NCI-H1092 treated with DMSO at 0.1 percent for 48 hours (cell line): ENCODE results near the gene GPR63.
A peak's percentile ranks its signal among the peaks of the same experiment; 100 is the strongest.

Experiments used
- DNase-seq: peaks from one replicate; lab custom pipeline; 2025; lab: John Stamatoyannopoulos, UW

The GPR63 gene, protein sequence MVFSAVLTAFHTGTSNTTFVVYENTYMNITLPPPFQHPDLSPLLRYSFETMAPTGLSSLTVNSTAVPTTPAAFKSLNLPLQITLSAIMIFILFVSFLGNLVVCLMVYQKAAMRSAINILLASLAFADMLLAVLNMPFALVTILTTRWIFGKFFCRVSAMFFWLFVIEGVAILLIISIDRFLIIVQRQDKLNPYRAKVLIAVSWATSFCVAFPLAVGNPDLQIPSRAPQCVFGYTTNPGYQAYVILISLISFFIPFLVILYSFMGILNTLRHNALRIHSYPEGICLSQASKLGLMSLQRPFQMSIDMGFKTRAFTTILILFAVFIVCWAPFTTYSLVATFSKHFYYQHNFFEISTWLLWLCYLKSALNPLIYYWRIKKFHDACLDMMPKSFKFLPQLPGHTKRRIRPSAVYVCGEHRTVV

GRCh38 chr6:96837081-96837971 lies at the start of gene GPR63:
Gene GPR63 (minus strand): TSS chr6:96837477. CDS start chr6:96799731, 37,746 bp downstream.
- DNase-seq, result peak; percentile 64

GRCh38 chr6:96886519-96886918 lies 49.2 kb upstream of the GPR63 start:
- no peak for DNase-seq

GRCh38 chr6:96885187-96885631 lies 47.9 kb upstream of the GPR63 start:
- DNase-seq, result peak; percentile 19

GRCh38 chr6:96878143-96878542 lies 40.9 kb upstream of the GPR63 start:
- DNase-seq, result no peak

GRCh38 chr6:96876886-96877545 lies 39.7 kb upstream of the GPR63 start:
- DNase-seq, result no peak

DNA sequence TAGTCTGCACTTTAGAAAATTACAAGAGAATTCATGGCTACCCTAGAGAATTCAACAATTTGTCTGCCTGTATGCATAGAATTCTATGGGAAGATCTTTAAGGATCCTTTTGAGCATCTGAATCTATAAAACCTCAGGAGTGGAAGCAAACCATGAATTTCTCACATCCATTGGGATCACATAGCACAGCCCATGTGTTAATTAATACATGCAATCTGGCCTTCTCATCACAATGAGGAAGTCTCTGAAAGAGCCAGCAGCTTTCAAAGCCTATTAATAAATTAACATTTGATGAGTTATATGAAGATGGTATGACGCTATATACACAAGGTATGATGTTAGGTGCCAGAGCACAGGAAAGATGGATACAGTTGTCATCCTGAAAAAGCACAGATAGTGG lies 35.7 kb upstream of the GPR63 start:
- DNase-seq, result no peak

DNA sequence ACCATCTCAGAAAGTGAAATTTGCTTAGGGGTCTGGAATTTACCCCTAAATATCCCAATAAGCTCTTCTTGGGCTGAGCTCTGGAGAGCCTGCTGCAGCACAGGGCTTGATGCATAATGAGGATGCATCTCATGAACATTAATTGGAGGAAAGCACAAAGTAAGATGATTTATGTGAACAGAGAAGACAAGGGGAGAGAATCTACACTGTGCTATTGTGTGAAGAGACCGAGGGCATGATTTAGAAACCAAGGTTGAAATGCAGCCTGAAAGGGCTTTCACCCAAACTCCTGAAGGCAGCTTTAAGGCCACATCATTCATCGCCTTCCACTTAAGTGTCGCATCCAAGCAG lies 27.8 kb upstream of the GPR63 start:
- no peak for DNase-seq

- no peak for DNase-seq
Measured at GRCh38 chr6:96864216-96865054, 27.2 kb upstream of the GPR63 start.

GRCh38 chr6:96862560-96862959 lies 25.3 kb upstream of the GPR63 start:
- DNase-seq, result no peak

DNA sequence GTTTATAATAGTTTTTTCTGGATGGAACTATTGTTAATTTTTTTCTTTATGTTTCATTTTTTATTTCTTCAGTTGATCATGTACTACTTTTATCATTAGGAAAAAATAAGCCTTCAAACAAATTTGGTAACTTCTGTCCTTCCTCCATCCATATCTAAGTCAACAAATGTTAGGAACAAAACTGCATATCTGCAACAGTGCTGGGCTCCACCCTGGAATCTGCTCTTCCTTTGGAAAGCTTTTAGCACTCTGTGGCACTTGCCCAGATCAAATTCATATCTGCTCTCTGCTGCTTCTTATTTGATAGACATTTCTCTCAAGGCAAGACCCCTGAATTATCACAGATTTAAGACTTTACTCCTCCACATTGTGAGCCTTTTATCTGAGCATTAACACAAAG lies 24.3 kb upstream of the GPR63 start:
- DNase-seq, result no peak

DNA sequence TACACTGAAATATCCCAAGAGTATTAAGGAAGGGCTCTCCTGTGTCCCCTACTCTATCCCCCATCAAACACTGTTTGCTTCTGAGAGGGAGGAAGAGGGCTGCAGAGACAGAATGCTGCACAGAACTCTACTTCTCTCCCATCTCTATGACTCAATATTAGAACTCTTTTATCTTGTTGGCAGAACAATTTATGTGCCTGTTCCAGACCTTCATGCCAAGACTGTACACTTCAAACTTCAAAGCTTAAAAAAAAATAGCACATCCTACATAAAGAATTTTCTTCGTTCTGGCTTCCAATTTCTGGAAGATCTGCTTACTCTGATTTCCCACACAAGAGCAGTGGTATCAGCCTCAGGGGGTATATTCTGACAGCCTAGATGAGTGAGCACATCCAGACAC lies 19.6 kb upstream of the GPR63 start:
- DNase-seq, result no peak

DNA sequence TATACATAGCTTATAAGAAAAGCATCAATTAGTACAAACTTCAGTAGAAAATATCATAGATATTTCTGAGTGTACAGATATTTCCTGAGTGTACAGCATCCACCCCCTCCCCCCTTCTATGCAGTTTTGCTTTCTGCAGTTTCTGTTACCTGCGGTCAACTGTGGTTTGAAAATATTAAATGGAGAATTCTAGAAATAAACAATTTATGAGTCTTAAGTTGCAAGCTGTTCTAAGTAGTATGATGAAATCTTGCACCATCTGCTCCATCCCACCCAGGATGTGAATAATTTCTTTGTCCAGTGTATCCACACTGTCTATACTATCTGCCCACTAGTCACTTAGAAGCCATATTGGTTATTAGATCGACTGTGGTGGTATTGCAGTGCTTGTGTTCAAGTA lies 15.8 kb upstream of the GPR63 start:
- no peak for DNase-seq

GRCh38 chr6:96852605-96853004 lies 15.3 kb upstream of the GPR63 start:
- DNase-seq, result no peak

DNA sequence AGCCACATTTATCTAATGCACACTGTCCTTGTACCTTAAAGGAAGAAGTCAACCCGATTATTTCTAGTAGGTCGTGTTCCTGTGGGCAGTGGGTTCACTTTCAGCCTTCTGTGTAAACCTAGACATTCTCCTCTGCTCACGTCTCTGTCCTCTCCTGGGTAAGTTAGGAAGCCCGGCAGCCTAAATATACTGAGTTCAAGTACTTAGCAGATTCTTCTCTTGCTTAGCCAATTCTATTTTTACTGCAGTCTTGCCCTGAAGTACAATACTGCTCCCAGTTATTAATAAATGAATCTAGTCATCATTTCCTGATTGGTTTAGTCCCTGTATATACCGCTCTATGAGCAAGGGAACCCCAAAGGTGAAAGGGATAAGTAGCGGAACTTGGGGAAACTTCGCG lies 14.6 kb upstream of the GPR63 start:
- DNase-seq, result no peak

DNA sequence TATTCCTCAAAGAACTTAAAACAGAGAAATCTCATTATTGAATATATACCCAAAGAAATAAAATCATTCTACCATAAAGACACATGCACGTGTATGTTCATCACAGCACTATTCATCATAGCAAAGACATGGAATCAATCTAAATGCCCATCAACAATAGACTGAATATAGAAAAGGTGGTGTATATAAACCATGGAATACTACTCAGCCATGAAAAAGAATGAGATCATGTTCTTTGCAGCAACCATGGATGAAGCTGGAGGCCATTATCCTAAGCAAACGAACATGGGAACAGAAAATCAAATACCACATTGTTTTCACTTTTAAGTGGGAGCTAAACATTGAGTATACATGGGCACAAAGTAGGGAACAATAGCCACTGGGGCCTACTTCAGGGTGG lies 12.3 kb upstream of the GPR63 start:
- DNase-seq, result no peak

DNA sequence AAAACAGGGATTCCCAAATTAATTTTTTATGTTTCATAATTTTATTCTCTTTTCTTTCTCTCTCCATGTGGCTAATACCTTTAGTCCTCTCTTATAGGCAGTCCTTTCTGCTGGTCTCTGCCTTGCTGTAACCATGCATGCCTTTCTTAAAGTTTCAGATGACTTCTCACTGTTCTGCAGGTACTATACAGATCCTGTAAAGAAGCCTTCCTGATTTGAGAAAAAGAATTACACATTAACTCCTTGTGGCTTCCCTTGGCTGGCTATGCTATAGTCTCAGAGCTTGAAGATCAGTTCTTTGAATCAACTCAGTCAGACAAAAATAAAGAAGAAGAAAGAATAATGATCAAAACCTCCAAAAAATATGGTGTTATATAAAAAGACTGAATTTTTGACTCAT lies 7.3 kb upstream of the GPR63 start:
- DNase-seq, result no peak

DNA sequence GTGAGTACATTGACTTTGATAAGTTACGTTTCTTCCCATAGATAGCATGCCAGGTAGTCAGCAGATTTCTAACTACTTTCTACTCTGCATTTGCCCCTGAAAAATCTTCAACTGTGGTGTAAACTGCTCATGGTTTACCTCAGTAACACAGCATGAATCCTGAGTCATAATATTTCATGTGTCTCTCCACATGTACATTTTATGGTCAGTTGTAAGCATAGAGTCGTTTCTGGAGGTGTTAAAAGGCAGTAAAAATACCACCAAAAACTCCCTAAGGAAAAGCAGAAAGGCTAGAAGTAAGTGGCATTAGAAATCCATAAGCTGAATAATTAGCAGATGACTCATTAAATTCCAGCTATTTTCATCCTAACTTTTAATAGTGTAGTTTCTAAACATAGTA lies 4.1 kb upstream of the GPR63 start:
- DNase-seq, result no peak

GRCh38 chr6:96836631-96837080 lies 621 bp downstream of the GPR63 start:
- DNase-seq, result peak; percentile 28

- DNase-seq, result no peak
Measured at GRCh38 chr6:96834070-96834469, 3.2 kb downstream of the GPR63 start.

DNA sequence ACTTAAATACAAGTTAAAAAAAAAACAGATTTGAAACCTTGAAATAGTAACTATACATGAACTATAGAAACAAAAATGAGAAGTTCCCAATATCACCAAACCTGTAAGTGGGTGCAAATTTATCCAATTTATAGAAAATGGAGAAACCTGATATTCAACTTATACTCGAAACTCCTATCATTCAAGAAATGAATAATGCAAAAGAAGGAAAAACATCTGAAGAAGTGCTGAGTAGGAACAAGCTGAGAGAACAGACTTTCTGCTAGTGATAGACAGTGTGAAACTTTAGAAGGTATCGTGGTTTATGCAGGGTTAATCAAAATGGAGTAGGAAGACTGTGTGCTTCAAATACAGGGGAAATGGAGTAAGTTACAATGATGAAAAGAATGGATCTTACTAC lies 4.5 kb downstream of the GPR63 start:
- DNase-seq, result no peak

GRCh38 chr6:96826865-96827264 lies 10.4 kb downstream of the GPR63 start:
- DNase-seq, result no peak

- DNase-seq, result no peak
Measured at GRCh38 chr6:96823743-96824142, 13.5 kb downstream of the GPR63 start.
